GM13976 (cell line): ENCODE results near the gene NR5A1.

Experiments
- DNase-seq: peaks from one replicate; pipeline ENCODE4 v3.0.0; 2012; ENCODE audit warnings: low spot score
- in situ Hi-C: fragments of 300-500 bp; cut with MboI; formaldehyde crosslinking; loops from one replicate; pipeline ENCODE4 v1.12.0; 2022; ENCODE audit warnings: low sequenced_read_pairs, mixed read lengths, inconsistent platforms; ENCODE audit not compliant: unreplicated experiment
- TF ChIP-seq, protein P1 (sequence below): IDR thresholded peaks from 2 replicates; pipeline ENCODE4 v1.5.1; 2012; ENCODE audit warnings: borderline replicate concordance, mild to moderate bottlenecking; ENCODE audit not compliant: insufficient read depth; ENCODE audit errors: extremely low read depth, missing control alignments, control extremely low read depth

NR5A1 gene

GRCh38 chr9:124485936-124486335 is 21.3 kb downstream of the NR5A1 start:
- TF ChIP-seq, protein P1, sequence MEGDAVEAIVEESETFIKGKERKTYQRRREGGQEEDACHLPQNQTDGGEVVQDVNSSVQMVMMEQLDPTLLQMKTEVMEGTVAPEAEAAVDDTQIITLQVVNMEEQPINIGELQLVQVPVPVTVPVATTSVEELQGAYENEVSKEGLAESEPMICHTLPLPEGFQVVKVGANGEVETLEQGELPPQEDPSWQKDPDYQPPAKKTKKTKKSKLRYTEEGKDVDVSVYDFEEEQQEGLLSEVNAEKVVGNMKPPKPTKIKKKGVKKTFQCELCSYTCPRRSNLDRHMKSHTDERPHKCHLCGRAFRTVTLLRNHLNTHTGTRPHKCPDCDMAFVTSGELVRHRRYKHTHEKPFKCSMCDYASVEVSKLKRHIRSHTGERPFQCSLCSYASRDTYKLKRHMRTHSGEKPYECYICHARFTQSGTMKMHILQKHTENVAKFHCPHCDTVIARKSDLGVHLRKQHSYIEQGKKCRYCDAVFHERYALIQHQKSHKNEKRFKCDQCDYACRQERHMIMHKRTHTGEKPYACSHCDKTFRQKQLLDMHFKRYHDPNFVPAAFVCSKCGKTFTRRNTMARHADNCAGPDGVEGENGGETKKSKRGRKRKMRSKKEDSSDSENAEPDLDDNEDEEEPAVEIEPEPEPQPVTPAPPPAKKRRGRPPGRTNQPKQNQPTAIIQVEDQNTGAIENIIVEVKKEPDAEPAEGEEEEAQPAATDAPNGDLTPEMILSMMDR, result no peak
- in situ Hi-C loops, result no loop called here
- no peak for DNase-seq

- in situ Hi-C loops, result no loop called here
- DNase-seq, result no peak
- TF ChIP-seq, protein P1, result no peak
These were observed 22.0 kb downstream of the NR5A1 start for GRCh38 chr9:124485201-124485600.

GRCh38 chr9:124483481-124483880 is 23.7 kb downstream of the NR5A1 start:
- TF ChIP-seq, protein P1, result no peak
- in situ Hi-C loops, result no loop called here
- DNase-seq, result no peak

GRCh38 chr9:124482431-124483031 is 24.7 kb downstream of the NR5A1 start:
- TF ChIP-seq, protein P1, result no peak
- in situ Hi-C loops, result no loop called here
- no peak for DNase-seq

GRCh38 chr9:124481115-124481514 is 26.1 kb downstream of the NR5A1 start:
- in situ Hi-C loops, result no loop called here
- TF ChIP-seq, protein P1, result no peak
- DNase-seq, result no peak

GRCh38 chr9:124480621-124480981 is 26.6 kb downstream of the NR5A1 start:
- peak; percentile 86 for DNase-seq
- in situ Hi-C loops, result no loop called here
- TF ChIP-seq, protein P1, result peak; percentile 45
